HG02981 (cell line): ENCODE data around the gene DIPK1C.

Experiments used
- ATAC-seq: cut with Tn5 transposase; IDR thresholded peaks from one replicate; pipeline ENCODE4 v1.9.1; 2021; ENCODE audit warnings: mild to moderate bottlenecking, moderate library complexity; ENCODE audit not compliant: unreplicated experiment

The DIPK1C gene

GRCh38 chr18:74453642-74454198 is 3.4 kb downstream of the DIPK1C start:
- no peak for ATAC-seq

- ATAC-seq: no peak
Observed at GRCh38 chr18:74453016-74453566, 4.0 kb downstream of the DIPK1C start.

GRCh38 chr18:74451148-74451547 is 6.0 kb downstream of the DIPK1C start:
- ATAC-seq: no peak

- ATAC-seq: no peak
Observed at GRCh38 chr18:74450626-74451025, 6.5 kb downstream of the DIPK1C start.

GRCh38 chr18:74447404-74448152 is 9.5 kb downstream of the DIPK1C start:
- ATAC-seq: no peak

- no peak for ATAC-seq
Observed at GRCh38 chr18:74446631-74447403, 10.3 kb downstream of the DIPK1C start.

- no peak for ATAC-seq
Observed at GRCh38 chr18:74446178-74446577, 10.9 kb downstream of the DIPK1C start.

- no peak for ATAC-seq
Observed at GRCh38 chr18:74445585-74445984, 11.5 kb downstream of the DIPK1C start.

- ATAC-seq: no peak
Observed at GRCh38 chr18:74444104-74444503, 13.0 kb downstream of the DIPK1C start.

GRCh38 chr18:74440808-74441427 is 16.2 kb downstream of the DIPK1C start:
- no peak for ATAC-seq

- no peak for ATAC-seq
Observed at GRCh38 chr18:74438091-74438490, 19.0 kb downstream of the DIPK1C start.

GRCh38 chr18:74436158-74436769 is 20.8 kb downstream of the DIPK1C start:
- no peak for ATAC-seq

GRCh38 chr18:74435740-74436139 is 21.4 kb downstream of the DIPK1C start:
- no peak for ATAC-seq

- no peak for ATAC-seq
Observed at GRCh38 chr18:74434466-74434865, 22.6 kb downstream of the DIPK1C start.

GRCh38 chr18:74430806-74431571 is 26.1 kb downstream of the DIPK1C start:
- ATAC-seq: no peak

- ATAC-seq: no peak
Observed at GRCh38 chr18:74430231-74430630, 26.9 kb downstream of the DIPK1C start.

- no peak for ATAC-seq
Observed at GRCh38 chr18:74429096-74429495, 28.0 kb downstream of the DIPK1C start.

- no peak for ATAC-seq
Observed at GRCh38 chr18:74427442-74428112, 29.5 kb downstream of the DIPK1C start.

GRCh38 chr18:74425876-74426275 is 31.2 kb downstream of the DIPK1C start:
- no peak for ATAC-seq
